Measurements from ENCODE around the gene CRK.

GRCh38 chr17:1470755-1471462, 14.9 kb upstream of the CRK start:
- TF ChIP-seq CTCF (conservative IDR thresholded peaks at IDR 0.05; ENCODE audit: low read depth, low read length) (no peak), EZH2 (IDR thresholded peaks at IDR 0.05; ENCODE audit: low read length, unreplicated experiment) (no peak), EZH2phosphoT487 (IDR thresholded peaks at IDR 0.05; ENCODE audit: borderline replicate concordance, low read length) (no peak)

Measured in PC-3 (cell line).